8988T (cell line): Measurements from ENCODE around the gene PHLPP2.

ENCODE experiments used
- DNase-seq: peaks from one replicate; pipeline ENCODE4 v3.0.0; 2011

Gene PHLPP2

DNA sequence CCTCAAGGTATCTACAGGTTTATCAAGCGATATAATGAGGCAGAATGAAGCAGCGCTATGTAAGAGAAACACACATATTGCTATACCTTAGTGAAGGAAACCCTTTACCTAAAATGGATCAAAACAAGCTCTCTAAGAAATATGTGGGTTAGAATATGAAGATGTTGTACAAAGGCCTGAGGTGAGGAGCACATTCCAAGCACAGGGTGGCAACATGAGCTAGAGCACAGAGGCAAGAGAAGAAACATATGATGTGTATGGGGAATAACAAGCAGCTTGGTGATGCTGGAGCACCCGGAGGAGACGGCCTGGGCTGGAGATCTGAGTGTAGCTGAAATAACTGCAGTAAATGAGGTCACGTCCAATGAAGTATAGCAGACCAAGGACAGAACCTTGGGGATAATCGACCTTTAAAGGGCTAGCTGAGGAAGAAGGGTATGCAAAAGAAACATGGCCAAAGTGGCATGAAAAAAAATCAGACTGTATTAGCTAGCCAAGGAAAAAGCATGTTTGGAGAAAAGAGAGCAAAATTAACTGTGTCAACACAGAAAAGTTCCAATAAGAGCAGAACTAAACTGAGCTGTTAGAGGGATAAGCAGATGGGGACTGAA is 54.5 kb downstream of the PHLPP2 start:
- no peak for DNase-seq

DNA sequence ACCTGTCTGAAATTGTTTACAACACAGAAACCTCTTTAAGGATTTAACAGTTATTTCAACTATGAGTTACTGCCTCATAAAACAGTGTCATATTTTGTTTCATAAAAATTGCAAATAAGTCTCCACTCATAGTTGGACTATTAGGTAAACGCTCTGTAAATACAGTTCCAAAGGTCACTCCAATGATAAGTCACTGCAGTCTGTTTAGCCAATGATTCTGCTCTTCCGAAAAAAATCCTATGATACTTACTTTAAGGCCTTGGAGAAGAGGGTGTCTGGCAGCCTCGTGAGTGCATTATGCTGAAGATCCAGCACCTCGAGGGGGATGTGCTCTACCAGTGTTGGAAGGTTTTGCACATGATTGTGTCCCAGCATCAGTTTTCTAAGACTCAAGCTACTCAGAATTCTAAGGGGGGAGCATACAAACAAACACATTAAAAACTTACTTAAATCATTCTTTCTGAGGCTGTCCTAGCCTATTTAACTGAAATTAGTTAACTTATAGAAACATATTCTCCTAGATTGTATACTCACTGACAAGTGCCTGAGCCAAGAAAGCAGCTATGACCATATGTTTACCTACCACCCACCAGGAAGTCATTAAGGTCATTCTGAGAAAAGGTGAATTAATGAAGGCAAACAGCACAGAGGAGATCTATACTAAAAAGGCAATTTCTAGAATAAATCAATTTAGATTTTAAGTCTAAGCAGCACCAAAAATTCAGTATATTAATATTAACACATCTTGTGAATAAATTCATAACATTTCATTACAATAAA is 57.4 kb downstream of the PHLPP2 start:
- no peak for DNase-seq

DNA sequence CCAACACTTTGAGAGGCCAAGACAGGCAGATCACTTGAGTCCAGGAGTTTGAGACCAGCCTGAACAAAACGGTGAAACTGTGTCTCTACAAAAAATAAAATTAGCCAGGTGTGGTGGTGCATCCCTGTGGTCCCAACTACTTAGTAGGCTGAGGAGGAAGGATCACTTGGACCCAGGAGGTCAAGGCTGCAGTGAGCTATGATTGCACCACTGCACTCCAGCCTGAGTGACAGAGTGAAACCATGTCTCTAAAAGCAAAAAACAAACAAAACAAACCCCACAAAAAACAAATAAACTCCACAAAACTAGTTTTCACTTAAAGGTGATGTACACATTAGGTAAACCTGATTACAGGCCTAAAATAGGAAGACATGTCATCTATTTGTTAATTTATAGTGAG is 58.2 kb downstream of the PHLPP2 start:
- DNase-seq, result no peak

DNA sequence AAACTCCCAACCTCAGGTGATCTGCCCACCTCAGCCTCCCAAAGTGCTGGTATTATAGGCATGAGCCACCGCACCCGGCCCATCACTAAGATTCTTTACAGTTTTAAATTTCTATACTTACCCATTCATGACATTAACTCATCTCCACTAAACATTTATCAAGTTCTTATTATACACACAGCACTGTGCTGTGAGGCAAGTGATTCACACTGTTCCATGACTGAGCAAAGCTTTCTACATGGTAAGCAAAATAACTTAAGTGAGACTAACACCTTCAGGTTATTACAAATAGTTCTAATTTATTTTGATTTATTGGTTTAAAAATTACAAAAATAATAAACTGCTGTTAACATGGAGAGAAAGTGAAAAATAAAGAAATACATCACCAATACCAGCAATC is 65.0 kb downstream of the PHLPP2 start:
- no peak for DNase-seq

DNA sequence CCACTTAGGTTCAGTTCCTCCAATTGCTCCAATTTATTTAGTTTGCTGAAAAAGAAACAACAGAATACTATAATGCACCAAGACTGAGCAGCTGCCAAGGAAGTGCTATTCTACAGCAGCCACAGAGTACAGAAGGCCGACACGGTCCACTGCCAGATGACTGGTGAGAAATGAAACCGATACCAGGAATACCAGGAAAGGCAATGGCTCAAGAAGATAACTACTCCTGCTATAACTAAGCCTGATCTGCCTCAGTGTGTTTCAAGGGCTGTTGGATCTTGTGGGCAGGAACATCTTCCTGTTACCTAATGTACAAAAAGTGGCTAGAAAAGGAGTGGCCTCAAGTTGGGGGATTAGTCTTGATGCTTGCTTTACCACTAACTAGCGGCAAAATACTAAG is 65.7 kb downstream of the PHLPP2 start:
- no peak for DNase-seq

DNA sequence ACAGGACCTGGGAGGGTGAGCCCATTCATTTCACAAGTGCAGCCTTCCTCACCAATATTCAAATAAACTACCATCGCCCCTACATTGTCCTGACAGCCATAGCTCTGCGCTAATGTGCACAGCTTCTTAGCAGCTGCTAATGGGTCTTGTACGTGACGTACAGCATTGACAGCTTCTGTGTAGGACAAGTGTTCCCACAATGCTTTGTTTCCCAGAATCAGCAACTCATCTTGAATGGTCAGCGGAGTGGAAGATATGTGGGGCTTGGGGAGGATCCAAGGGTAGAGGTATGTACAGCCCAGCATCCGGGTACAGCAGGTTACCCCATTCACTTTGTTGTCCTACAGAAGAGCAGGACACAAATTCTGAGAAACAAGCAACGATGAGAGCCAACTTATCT is 74.8 kb downstream of the PHLPP2 start:
- no peak for DNase-seq

DNA sequence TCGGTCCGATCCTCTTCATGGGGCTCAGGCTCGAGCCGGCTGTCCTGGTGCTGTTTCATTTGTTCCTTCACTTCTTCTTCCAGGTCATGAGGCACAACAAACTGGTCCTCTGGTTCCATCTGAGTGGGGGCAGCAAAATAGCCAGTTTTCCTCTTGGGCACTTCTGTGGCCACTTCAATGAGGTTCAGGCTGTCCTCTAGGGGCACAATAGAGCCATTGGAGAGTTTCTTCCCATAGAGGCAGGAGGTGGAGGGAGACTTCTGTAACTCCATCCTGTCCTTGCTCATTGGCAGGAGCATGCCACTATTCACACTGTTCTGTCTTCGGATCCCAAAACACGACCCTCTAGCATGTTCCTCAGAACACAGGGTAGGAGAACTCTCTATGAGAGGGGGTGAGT is 75.6 kb downstream of the PHLPP2 start:
- peak; percentile 46 for DNase-seq

DNA sequence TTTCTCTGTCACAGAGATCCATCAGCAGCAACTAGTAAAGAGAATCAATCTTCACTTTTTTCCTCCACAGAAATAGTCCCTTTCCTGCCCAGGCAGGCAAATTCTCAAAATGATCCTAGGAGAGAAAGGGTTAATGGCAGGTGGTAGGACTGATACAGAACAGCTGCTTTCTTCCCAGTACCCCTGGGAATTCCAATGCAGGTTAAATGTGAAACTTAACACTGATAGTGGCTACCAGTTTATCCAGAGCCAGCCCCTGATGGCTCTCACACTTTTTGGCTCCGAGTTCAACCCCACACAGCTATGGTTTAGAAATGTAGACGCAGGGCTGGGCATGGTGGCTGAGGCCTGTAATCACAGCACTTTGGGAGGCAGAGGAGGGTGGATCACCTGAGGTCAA is 76.3 kb downstream of the PHLPP2 start:
- no peak for DNase-seq

DNA sequence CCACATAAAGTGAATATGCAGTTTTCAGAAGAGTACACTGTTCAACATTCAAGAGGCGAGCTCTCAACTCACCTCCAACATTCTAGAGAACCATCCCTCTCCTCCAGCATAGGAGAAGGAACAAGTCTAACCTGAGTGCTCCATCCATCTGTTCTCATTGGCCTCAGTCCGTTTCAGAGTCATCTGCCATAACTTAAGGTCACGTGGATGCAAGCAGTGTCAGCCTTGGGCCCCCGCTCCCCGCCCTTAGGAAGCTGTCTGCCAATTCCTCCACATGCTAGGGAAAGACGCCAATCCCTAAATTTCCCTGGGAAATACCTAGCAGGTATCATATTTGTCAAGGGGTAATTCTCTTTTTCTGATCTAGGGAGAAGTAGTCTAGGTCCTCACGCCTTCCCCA is 77.1 kb downstream of the PHLPP2 start:
- DNase-seq, result no peak

DNA sequence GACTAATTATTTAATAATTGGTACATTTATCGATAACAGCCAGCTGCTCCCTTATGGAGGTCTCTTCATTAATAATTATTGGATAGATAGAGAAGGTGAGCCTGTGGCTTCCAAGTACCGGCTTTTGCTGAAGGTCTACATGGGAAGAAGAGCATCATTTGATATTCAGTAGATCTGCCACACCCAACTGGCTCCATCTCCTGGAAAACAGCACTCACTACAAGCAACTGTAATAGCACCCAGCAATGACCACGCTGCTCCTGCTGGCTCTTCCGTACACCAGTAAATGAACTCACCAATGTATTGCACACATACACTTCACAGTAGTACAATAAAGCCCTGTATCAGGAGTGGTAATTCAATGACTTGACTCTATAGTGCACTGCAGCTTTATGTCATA is 79.1 kb downstream of the PHLPP2 start:
- peak; percentile 59 for DNase-seq

DNA sequence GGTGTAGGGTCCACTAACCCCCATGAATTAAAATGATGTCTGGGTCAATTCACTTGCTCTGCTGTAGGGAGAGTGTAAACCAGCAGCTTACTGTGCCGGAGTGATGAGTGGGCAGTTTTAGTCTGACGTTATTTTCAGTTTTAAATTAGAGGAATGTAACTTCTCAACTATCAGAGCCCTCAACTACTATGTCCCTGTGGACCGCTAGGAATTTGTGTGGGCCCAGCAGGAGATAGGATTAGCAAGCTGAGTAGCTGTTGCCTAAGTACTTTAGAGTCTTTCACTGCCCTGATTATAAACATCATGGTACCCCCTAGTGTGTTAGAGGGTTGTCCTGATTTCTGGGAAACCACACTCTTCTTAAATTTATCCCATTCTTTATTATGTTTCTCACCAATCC is 87.1 kb downstream of the PHLPP2 start:
- DNase-seq, result no peak

DNA sequence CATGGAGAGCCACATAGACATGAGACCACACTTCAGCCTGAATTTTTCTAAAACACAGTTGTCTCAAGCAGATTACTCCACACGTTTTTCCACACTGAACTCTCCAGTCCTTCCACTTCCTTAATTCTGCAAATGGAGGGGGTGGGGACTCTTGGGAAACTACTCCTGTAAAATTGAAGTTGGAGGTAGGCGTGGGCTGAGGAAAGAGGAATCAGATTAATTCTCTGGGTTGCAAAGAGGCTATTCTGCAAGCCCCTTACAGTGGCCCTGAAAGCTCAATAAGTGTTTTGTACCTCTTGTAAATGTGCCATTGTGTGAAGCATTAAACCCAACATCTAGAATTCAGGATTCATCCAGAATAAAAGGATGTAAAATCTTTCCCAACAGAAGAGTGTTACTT is 88.9 kb downstream of the PHLPP2 start:
- DNase-seq, result no peak

DNA sequence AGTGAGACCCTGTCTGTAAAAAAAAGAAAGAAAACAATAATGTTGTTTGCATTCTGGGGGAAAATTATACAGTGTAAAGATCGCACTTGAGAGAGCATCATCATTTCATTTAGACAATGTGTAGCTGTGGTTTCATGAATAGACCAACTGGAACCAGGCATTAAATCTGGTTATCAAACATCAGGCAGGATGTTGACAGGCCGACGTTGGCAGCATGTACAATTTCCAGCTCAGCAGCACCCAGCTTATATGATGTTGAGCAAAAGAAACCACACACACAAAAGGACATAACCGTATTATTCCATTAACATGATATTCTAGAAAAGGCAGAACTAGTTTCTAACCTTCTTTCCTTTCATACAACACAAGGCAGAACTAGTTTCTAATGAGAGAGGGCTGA is 92.7 kb downstream of the PHLPP2 start:
- DNase-seq, result no peak

DNA sequence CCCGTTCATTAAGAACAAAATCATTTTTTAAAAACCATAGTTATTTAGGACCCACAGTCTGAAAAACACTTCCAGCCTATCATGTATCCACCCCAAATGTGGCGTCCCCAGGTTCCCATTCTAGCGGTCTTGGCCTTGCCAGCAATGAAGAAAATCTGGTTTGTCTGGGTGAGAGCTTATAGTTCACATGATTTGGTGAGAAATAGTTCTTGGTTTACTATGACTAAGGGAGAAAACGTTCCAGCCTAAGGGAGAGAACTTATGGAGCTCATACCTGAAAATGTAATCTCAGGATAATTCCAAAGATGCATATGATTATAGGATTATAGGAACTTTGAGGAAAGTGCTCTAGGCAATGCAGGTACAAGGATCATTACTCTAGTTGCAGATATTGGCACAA is 93.7 kb downstream of the PHLPP2 start:
- no peak for DNase-seq

DNA sequence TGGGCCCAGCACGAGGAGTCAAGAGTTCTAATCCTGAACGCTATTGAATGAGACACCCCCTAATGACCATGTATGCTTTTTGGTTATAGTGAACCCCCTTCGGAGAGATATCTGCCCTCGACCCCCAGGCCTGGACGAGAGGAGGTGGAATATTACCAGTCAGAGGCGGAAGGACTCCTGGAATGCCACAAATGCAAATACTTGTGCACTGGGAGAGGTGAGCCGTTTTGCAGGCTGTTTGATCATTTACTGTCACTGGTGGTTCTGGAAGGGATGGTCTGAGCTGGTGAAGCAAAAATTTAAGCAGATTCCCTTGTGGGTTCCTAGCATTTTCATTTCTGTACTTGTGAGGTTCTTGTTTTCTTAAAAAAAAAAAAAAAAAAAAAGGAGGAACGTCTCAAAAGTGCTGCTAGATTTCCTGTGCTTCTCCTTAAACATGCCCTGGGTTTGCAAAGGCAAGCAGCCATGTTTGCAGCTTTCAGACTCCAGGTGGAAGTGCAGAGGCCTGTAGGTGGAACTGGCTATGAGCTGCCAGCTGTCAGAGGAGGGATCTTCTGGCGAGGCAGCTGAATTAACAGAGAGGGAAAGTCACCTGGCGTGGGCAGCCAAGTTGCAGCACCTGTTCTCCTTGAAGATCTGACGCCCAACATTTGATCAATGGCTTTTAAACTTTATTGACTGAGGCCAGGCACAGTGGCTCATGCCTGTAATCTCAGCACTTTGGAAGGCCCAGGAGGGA is 95.1 kb downstream of the PHLPP2 start:
- DNase-seq, result no peak

DNA sequence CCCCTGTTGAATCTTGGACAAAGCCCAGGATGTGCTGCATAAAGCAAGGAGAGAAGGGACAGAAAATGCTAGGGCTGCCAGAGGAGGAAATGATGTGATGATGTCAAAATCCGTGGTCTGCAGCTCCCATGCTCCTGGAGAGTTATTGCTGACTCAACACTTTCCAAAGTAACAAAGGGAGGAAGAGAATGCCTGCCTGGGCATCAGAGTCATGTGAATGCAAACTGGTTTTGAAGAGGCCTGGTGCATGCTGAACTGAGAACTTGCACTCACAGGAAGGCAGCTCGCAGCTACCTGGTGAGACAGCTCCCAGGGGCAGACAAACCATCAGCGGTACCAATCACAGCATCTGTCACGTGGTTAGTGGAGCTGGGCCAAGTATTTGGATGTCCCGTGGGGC is 95.7 kb downstream of the PHLPP2 start:
- DNase-seq, result no peak

DNA sequence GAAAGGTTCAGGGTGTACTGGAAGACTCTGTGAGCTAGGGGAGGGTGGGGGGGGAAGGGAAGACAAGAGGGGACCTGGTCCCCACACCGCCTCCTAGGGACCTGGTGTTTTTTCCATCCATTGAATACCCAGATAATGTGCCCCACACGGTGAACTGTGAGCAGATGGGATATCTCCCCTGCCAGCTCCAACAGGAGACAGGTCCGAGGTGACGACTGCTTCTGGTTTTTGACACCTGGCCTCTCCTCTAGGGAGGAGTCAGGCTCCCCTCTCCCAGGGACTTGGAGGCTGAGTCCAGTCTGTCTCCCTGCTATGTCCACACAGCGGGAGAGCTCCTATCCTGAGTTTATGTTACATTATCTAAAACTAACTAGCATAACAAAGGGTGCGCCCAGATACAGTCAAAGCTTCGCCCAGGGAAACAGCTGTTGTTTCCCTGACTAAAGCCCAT is 96.7 kb downstream of the PHLPP2 start:
- no peak for DNase-seq

DNA sequence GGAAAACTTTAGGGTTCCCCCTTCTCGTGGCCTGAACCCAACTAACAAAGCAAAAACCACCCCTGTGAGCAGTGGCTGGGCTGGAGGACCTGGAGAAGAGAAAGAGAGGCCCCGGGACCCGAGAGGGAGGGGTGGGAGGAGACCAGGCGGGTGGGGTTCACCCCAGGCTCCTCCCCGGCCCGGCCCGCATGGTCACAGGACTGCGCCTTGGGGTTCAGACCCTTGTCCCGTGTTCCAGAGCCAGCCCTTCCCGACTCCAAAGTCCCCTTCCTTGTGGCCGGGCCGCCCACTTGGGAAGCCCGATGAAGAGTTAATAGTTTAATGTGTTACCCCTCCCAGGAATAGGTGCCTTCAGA is 97.7 kb downstream of the PHLPP2 start:
- no peak for DNase-seq

DNA sequence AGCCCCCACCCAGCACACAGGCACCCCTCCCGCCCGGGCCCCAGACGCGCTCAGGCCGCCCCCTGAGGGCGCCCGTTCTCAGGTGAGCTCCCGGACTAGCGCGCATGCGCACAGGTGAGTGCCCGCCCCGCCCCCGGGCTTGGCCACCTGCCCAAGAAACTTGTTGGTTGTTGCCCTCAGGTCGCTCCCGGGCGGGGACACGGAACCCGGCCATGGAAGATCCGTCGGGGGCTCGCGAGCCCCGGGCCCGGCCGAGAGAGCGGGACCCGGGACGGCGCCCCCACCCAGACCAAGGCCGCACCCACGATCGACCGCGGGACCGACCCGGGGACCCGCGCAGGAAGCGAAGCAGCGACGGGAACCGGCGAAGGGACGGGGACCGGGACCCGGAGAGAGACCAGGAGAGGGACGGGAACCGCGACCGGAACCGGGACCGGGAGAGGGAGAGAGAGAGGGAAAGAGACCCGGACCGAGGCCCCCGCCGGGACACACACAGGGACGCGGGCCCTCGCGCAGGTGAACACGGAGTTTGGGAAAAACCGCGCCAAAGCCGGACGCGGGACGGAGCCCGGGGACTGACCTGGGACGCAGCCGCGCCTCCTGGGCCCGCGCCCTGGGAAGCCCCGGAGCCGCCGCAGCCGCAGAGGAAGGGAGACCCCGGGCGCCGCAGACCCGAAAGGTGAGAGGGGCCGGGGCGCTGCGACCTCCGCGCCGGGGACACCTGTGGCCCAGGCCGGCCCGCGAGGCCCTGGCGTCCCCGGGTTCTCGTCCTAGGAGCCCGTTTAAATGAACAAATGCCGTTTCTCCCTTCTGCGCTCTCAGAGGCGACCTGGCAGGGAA is 98.3 kb downstream of the PHLPP2 start, which contains the start of gene MARVELD3:
Gene MARVELD3 (plus strand): TSS at position 167 of the 840 bp plus-strand sequence. CDS start 46 bp downstream, at position 213.
- peak; percentile 47 for DNase-seq

DNA sequence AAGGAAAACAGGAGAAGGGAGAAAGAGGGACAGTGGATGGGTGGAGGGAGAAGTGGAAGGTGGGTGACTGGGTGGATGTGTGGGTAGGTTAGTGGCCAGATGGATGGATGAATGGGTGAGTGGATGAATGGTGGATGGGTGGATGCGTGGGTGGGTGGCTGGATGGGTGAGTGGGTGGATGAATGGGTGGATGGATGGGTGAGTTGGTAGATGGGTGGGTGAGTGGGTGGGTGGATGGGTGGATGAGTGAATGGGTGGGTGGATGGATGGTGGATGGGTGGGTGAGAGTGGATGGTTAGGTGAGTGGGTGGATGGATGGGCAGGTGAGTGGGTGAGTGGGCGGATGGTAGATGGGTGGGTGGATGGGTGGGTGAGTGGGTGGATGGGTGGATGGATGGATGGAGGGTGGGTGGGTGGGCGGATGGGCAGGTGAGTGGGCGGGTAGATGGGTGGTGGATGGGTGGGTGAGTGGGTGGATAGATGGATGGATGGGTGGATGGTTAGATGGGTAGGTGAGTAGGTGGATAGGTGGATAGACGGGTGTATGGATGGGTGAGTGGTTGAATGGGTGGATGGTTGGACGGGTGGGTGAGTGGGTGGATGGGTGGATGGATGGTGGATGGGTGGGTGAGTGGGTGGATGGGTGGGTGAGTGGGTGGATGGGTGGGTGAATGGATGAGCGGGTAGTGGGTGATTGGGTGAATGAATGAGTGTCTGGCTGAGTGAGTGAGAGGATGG is 99.2 kb downstream of the PHLPP2 start:
- DNase-seq, result no peak

DNA sequence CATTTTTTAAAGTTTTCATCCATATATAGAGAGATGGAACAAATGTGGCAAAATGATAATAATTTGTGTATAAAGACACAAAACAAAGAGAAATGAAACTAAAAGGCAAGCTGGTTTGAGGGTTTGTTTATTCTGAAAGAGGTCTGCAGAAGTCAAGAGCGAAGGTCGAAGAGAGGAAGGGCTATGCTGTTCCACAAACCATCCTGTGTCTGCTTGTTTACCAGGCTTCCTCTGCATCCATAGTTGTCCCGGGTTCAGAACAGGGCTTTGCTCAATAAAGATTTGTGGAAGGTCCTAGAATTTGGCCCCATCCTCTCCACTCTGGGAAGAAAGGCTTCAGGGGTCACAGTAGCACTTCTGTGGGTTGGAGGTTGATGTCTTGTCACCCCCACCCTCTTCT is 100.9 kb downstream of the PHLPP2 start:
- no peak for DNase-seq

DNA sequence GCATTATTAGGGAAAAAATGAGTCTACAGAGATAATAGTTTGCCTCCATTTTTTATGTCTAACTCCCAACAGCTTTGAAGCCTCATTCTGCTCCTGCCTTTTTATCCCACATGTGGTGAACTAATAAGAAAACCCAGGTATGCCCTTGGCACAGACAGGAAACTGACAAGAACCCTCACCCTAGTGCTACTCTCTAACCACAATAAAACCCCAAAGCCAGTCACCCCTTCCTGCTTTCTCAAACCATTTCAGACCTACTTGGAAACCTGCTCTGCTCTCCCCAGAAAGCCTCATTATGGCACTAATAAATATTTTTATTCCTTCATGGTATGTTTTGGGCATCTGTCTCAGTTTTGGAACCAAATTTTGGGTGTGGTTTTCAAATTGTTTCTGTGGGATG is 102.4 kb downstream of the PHLPP2 start:
- no peak for DNase-seq
